Upper lobe of left lung (tissue), 6 donors: Measurements from ENCODE around the gene CTDP1. TPM values are rescaled to one million over a fixed set of nuclear protein-coding genes. Genes with fewer than 3 reads are reported as not detected.

ENCODE experiments used
- ATAC-seq, 2 donors: fragments of 200-7000 bp; cut with Tn5 transposase; one replicate each; pipeline ENCODE4 v1.9.1; 2022; ENCODE audit warnings: mild to moderate bottlenecking in 2 of 2, moderate library complexity in 2 of 2; ENCODE audit not compliant: low FRiP score in 2 of 2
- DNase-seq, 2 donors: peaks; one replicate each; pipeline ENCODE4 v3.0.0-alpha.2; 2019 to 2020
- H3K27ac ChIP-seq, 4 donors: fragments of 200-600 bp; sonication (generic); one replicate each; pipeline ENCODE4 v1.5.1; 2016 to 2019
- H3K27me3 ChIP-seq, 4 donors: fragments of 200-600 bp; sonication (generic); one replicate each; pipeline ENCODE4 v1.5.1; 2017 to 2019
- H3K36me3 ChIP-seq, 4 donors: fragments of 200-600 bp; sonication (generic); one replicate each; pipeline ENCODE4 v1.5.1; 2016 to 2019
- H3K4me1 ChIP-seq, 4 donors: fragments of 200-600 bp; sonication (generic); one replicate each; pipeline ENCODE4 v1.5.1; 2018 to 2019
- H3K4me3 ChIP-seq, 4 donors: fragments of 200-600 bp; sonication (generic); one replicate each; pipeline ENCODE4 v1.5.1; 2017 to 2019; ENCODE audit warnings: mild to moderate bottlenecking in 2 of 4, moderate library complexity in 1 of 4
- H3K9me3 ChIP-seq, 4 donors: fragments of 200-600 bp; sonication (generic); one replicate each; pipeline ENCODE4 v1.5.1; 2018 to 2019
- EP300 ChIP-seq, 4 donors: sonication (generic); formaldehyde crosslinking; IDR thresholded peaks; one replicate each; pipeline ENCODE4 v1.5.1; 2017; ENCODE audit warnings: antibody characterized with exemption in 4 of 4, control low read depth in 2 of 4
- POLR2A ChIP-seq, 4 donors: fragments of 450-650 bp; IDR thresholded peaks; one replicate each; pipeline ENCODE4 v1.5.1; 2016 to 2017; ENCODE audit warnings: antibody characterized with exemption in 4 of 4, mild to moderate bottlenecking in 2 of 4
- POLR2AphosphoS5 ChIP-seq, 2 donors: sonication (generic); formaldehyde crosslinking; IDR thresholded peaks; one replicate each; pipeline ENCODE4 v1.5.1; 2017; ENCODE audit warnings: antibody characterized with exemption in 2 of 2
- WGBS, 2 donors: methylation state at CpG; one replicate each; pipeline ENCODE4 v1.1.5; 2017 to 2018; 5-methylcytosine and 5-hydroxymethylcytosine counted together
- total RNA-seq, 6 donors: library from RNA; depleted of rRNA in 4 of 6; stranded (reverse); fragments of >200 nt in 4 of 6; gene quantifications; one replicate each; pipeline versions ENCODE4 v1.1.0 to v1.2.1, GENCODE V29; 2016 to 2021
- TF ChIP-seq, protein P1 (sequence below), 6 experiments: fragments of 450-650 bp in 4 of 6; fragments of 200-600 bp in 2 of 6; sonication (generic) in 2 of 6; IDR thresholded peaks; one replicate each; pipeline ENCODE4 v1.5.1; 2016 to 2019; ENCODE audit warnings: antibody characterized with exemption in 6 of 6
- donor health status: DM: no; HTN: no; CAD: no; lungs with moderate emphysema.
- donor health status: DM: no; HTN: yes; CAD: no; lungs with severe emphysema.

CTDP1 gene
- total RNA-seq, 6 donors from 2014 or later: 21.3 to 44.7 (median 29.7) TPM

DNA sequence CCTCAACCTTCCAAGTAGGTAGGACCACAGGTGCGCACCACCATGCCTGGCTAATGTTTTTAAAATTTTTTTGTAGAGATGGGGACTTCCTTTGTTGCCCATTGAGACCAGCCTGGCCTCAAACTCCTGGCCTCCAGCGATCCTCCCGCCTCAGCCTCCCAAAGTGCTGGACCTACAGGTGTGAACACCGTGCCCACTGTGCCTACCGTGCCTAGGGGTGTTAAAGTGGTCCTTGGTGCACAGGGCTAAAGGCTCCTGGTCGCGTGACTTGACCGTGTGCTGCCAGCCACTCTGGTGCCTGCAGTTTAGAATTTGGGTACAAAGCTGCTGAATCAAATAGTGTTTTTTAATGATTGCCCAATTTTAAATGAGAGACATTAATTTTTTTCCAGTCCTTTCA lies 67.1 kb downstream of the CTDP1 start:
- WGBS, 2 donors: 99 to 100% methylated on average over 8 of the region's 8 CpGs

DNA sequence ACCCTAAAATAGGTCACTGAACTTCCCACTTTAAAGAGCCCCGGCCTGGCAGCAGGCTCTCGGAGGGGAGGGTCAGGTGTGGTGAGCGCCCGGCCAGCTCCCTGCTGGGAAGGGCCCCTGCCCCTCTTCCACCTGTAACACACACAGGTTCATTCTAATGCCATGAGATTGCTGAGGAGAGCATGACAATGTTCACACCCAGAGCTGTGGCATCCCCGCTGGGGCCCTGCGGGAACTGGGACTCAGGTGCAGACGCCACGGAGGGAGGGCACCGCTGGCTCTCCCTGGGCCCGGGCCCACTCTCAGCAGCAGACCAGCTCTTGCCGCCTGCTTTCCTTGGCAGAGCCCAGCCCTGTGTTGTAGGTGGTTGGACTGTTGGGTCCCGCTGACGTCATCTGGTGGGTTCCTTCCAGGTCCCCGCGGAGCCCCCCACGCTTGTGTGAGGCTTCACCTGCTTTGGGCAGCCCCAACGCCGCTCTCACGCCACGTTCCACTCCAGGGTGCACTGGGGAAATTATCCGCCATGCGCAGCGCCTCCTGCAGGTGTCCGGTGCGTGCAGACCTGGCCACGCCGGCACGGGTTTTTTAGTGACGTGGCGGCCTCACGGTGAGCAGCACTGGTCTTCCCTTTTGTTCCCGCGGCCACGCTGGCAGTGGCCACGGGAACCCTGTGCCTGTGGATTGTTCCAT lies 67.7 kb downstream of the CTDP1 start:
- ATAC-seq (no peak), DNase-seq (peak; percentile 17 to 67)
- Histone ChIP-seq H3K4me3 (no peak overlapping the region), H3K36me3 (peaks cover 0 to 46% (median 29%) of the 10 kb centered on the region in 4 donors), H3K4me1 (no peaks in the 10 kb centered on the region), H3K9me3 (no peaks in the 10 kb centered on the region), H3K27me3 (no peaks in the 10 kb centered on the region), H3K27ac (no peak overlapping the region)
- 94 to 99% methylated on average over 21 to 28 of the region's 35 CpGs for WGBS, 2 donors
- no peak for TF ChIP-seq EP300 (IDR thresholded peaks at IDR 0.05)
- no peak for TF ChIP-seq POLR2A (IDR thresholded peaks at IDR 0.05)
- TF ChIP-seq, protein P1, sequence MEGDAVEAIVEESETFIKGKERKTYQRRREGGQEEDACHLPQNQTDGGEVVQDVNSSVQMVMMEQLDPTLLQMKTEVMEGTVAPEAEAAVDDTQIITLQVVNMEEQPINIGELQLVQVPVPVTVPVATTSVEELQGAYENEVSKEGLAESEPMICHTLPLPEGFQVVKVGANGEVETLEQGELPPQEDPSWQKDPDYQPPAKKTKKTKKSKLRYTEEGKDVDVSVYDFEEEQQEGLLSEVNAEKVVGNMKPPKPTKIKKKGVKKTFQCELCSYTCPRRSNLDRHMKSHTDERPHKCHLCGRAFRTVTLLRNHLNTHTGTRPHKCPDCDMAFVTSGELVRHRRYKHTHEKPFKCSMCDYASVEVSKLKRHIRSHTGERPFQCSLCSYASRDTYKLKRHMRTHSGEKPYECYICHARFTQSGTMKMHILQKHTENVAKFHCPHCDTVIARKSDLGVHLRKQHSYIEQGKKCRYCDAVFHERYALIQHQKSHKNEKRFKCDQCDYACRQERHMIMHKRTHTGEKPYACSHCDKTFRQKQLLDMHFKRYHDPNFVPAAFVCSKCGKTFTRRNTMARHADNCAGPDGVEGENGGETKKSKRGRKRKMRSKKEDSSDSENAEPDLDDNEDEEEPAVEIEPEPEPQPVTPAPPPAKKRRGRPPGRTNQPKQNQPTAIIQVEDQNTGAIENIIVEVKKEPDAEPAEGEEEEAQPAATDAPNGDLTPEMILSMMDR (IDR thresholded peaks at IDR 0.05): no peak
- no peak for TF ChIP-seq POLR2AphosphoS5 (IDR thresholded peaks at IDR 0.05)

More for the DNA sequence above, 67.1 kb downstream of the CTDP1 start:
- Histone ChIP-seq H3K27ac (no peak overlapping the region), H3K9me3 (no peaks in the 10 kb centered on the region), H3K4me3 (no peak overlapping the region), H3K27me3 (no peaks in the 10 kb centered on the region), H3K4me1 (no peaks in the 10 kb centered on the region), H3K36me3 (peaks cover 0 to 49% (median 30%) of the 10 kb centered on the region in 4 donors)
- DNase-seq (no peak), ATAC-seq (no peak)
- TF ChIP-seq POLR2A (IDR thresholded peaks at IDR 0.05): no peak
- no peak for TF ChIP-seq EP300 (IDR thresholded peaks at IDR 0.05)
- TF ChIP-seq POLR2AphosphoS5 (IDR thresholded peaks at IDR 0.05): no peak
- TF ChIP-seq, protein P1 (IDR thresholded peaks at IDR 0.05): no peak

DNA sequence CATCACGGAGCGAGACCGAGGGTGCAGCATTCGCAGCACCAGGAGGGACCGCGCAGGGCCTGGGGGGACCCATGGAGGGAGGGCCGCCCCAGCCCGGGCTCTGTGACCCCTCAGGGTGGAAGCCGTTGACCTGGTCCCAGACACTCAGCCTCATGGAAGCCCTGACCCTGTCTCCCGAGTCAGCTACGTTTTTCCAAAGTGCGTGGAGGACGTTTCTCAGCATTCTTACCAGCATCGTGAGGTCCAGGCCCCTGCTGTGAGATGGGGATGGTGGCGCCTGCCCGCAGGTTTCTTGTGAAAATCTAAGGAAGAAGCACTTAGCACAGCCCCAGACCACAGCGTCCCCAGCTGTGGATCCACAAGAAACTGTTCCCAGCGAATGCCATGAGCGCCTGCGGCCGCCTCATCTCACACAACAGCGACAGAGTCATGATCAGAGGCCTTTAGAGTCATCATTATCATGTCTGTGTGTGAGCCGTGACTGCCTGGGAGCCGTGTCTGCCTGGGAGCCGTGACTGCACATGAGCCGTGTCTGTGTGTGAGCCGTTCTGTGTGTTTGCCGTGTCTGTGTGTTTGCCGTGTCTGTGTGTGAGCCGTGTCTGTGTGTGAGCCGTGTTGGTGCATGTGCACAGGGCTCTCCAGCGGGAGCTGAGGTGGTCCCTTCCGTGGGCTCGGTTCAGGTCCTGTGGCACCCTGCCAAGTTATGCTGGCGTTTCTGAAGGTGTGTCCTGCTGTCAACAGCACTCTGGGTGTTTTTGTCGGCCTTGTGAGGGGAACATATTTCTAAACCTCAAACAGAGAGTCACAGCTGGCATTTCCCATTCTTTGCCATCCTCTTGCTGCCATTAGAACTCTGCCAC lies 68.9 kb downstream of the CTDP1 start:
- H3K9me3 ChIP-seq: no peaks in the 10 kb centered on the region
- H3K27me3 ChIP-seq: no peaks in the 10 kb centered on the region
- no peak overlapping the region for H3K27ac ChIP-seq
- peaks cover 0 to 44% (median 27%) of the 10 kb centered on the region in 4 donors for H3K36me3 ChIP-seq
- TF ChIP-seq POLR2A (IDR thresholded peaks at IDR 0.05): no peak
- 87 to 92% methylated on average over 26 to 36 of the region's 36 CpGs for WGBS, 2 donors
- ATAC-seq (no peak), DNase-seq (peak; percentile 18 to 46)
- H3K4me1 ChIP-seq: no peaks in the 10 kb centered on the region
- H3K4me3 ChIP-seq: no peak overlapping the region

GRCh38 chr18:79749251-79750191 lies 69.9 kb downstream of the CTDP1 start:
- Histone ChIP-seq H3K4me3 (no peak overlapping the region), H3K4me1 (no peaks in the 10 kb centered on the region), H3K27ac (no peak overlapping the region), H3K9me3 (no peaks in the 10 kb centered on the region), H3K36me3 (peaks cover 0 to 45% (median 33%) of the 10 kb centered on the region in 4 donors), H3K27me3 (no peaks in the 10 kb centered on the region)
- 82 to 90% methylated on average over 44 to 49 of the region's 49 CpGs for WGBS, 2 donors
- TF ChIP-seq POLR2A (IDR thresholded peaks at IDR 0.05) (no peak), POLR2AphosphoS5 (IDR thresholded peaks at IDR 0.05) (no peak), EP300 (IDR thresholded peaks at IDR 0.05) (no peak)
- TF ChIP-seq, protein P1 (IDR thresholded peaks at IDR 0.05): no peak
- DNase-seq (peak; percentile 10 to 60), ATAC-seq (peak in 1 of 2 donors; percentile 32)
